ENCODE data around the gene KLK13. TPM values are rescaled to one million over a fixed set of nuclear protein-coding genes. Genes with fewer than 3 reads are reported as not detected.
A peak's percentile ranks its signal among the peaks of the same experiment; 100 is the strongest.

The KLK13 gene
- polyA plus RNA-seq, 3 donors, result not detected

- Histone ChIP-seq H3K27ac (ENCODE audit: low read depth in 1 of 2, low read length in 2 of 2) (peak overlapping the region in 1 of 2 donors; percentile 48), H3K9ac (ENCODE audit: insufficient read depth, low read length, poor library complexity, severe bottlenecking) (peak overlapping the region; percentile 21), H3K36me3 (replicated peaks in 1 of 2; ENCODE audit: control insufficient read depth in 1 of 2, insufficient read depth in 2 of 2, low read length in 2 of 2) (peaks cover 18 to 58% of the 10 kb centered on the region in 2 donors), H3K4me2 (replicated peaks; ENCODE audit: extremely low read depth, low read length, poor library complexity, severe bottlenecking) (peak overlapping the region; percentile 14), H3K79me2 (ENCODE audit: insufficient read depth, low read length) (peaks cover 17% of the 10 kb centered on the region), H4K20me1 (ENCODE audit: insufficient read depth, low read length) (peaks cover 24% of the 10 kb centered on the region), H3K4me1 (ENCODE audit: control insufficient read depth in 1 of 2, insufficient read depth in 2 of 2, low read length in 2 of 2) (peaks cover 10 to 13% of the 10 kb centered on the region in 2 donors), H3K9me3 (replicated peaks in 1 of 2; ENCODE audit: control insufficient read depth in 1 of 2, insufficient read depth in 1 of 2, low read length in 2 of 2) (no peaks in the 10 kb centered on the region), H3K27me3 (ENCODE audit: control insufficient read depth in 2 of 2, insufficient read depth in 2 of 2, low read length in 2 of 2) (no peaks in the 10 kb centered on the region), H2AFZ (ENCODE audit: insufficient read depth, low read depth, low read length, poor library complexity, severe bottlenecking) (peak overlapping the region; percentile 46), H3K4me3 (replicated peaks in 1 of 3; ENCODE audit: low read depth in 2 of 3, low read length in 3 of 3) (peak overlapping the region in 1 of 3 experiments; percentile 48)
- 92% methylated on average over 20 of the region's 22 CpGs for WGBS (ENCODE audit: insufficient coverage)
- no peak for DNase-seq
- Mint-ChIP-seq H3K27me3 (ENCODE audit: low read depth in 3 of 3) (peaks cover 1 to 5% (median 3%) of the 10 kb centered on the region in 3 donors), H3K27ac (peak overlapping the region in 4 of 7 donors; percentile 26 to 70 (median 39)), H3K4me3 (peak overlapping the region; percentile 61 to 75), H3K4me1 (peaks cover 23% of the 10 kb centered on the region), H3K36me3 (peaks cover 40 to 65% of the 10 kb centered on the region in 2 donors), H3K9me3 (peaks cover 0 to 3% (median 0%) of the 10 kb centered on the region in 7 donors)
- intact Hi-C loops (cut with micrococcal nuclease), result no loop called here
- no peak for TF ChIP-seq CTCF (IDR thresholded peaks at IDR 0.05)
These were observed 34.1 kb upstream of the KLK13 start for GRCh38 chr19:51099047-51099382.

GRCh38 chr19:51098365-51099046 lies 33.6 kb upstream of the KLK13 start:
- peaks cover 24% of the 10 kb centered on the region for H4K20me1 ChIP-seq (ENCODE audit: insufficient read depth, low read length)
- peaks cover 2 to 3% (median 3%) of the 10 kb centered on the region in 3 donors for H3K27me3 Mint-ChIP-seq (ENCODE audit: low read depth in 3 of 3)
- H3K4me2 ChIP-seq (replicated peaks; ENCODE audit: extremely low read depth, low read length, poor library complexity, severe bottlenecking), result peak overlapping the region; percentile 14
- H3K27ac Mint-ChIP-seq, result peak overlapping the region in 5 of 7 donors; percentile 6 to 82 (median 26)
- H2AFZ ChIP-seq (ENCODE audit: insufficient read depth, low read depth, low read length, poor library complexity, severe bottlenecking), result peak overlapping the region; percentile 46
- H3K9me3 ChIP-seq (replicated peaks in 1 of 2; ENCODE audit: control insufficient read depth in 1 of 2, insufficient read depth in 1 of 2, low read length in 2 of 2), result no peaks in the 10 kb centered on the region
- peak overlapping the region in 1 of 3 experiments; percentile 48 for H3K4me3 ChIP-seq (replicated peaks in 1 of 3; ENCODE audit: low read depth in 2 of 3, low read length in 3 of 3)
- peaks cover 23% of the 10 kb centered on the region for H3K4me1 Mint-ChIP-seq
- peaks cover 36 to 60% of the 10 kb centered on the region in 2 donors for H3K36me3 Mint-ChIP-seq
- H3K9me3 Mint-ChIP-seq, result peaks cover 0 to 3% (median 0%) of the 10 kb centered on the region in 7 donors
- H3K27ac ChIP-seq (ENCODE audit: low read depth in 1 of 2, low read length in 2 of 2), result peak overlapping the region in 1 of 2 donors; percentile 48
- H3K9ac ChIP-seq (ENCODE audit: insufficient read depth, low read length, poor library complexity, severe bottlenecking), result peak overlapping the region; percentile 21
- DNase-seq, result peak; percentile 47 to 67 (median 52)
- no peak for TF ChIP-seq CTCF (IDR thresholded peaks at IDR 0.05)
- intact Hi-C loops (cut with micrococcal nuclease), result no loop called here
- H3K4me1 ChIP-seq (ENCODE audit: control insufficient read depth in 1 of 2, insufficient read depth in 2 of 2, low read length in 2 of 2), result peaks cover 10 to 13% of the 10 kb centered on the region in 2 donors
- peaks cover 12% of the 10 kb centered on the region for H3K79me2 ChIP-seq (ENCODE audit: insufficient read depth, low read length)
- H3K27me3 ChIP-seq (ENCODE audit: control insufficient read depth in 2 of 2, insufficient read depth in 2 of 2, low read length in 2 of 2), result no peaks in the 10 kb centered on the region
- WGBS (ENCODE audit: insufficient coverage), result 90% methylated on average over 74 of the region's 78 CpGs
- H3K36me3 ChIP-seq (replicated peaks in 1 of 2; ENCODE audit: control insufficient read depth in 1 of 2, insufficient read depth in 2 of 2, low read length in 2 of 2), result peaks cover 18 to 53% of the 10 kb centered on the region in 2 donors
- H3K4me3 Mint-ChIP-seq, result peak overlapping the region in 1 of 2 donors; percentile 61
